ENCODE results near the gene KLHDC8A. TPM values are rescaled to one million over a fixed set of nuclear protein-coding genes. Genes with fewer than 3 reads are reported as not detected.

Gene KLHDC8A
- total RNA-seq, 1 donor = not detected

DNA sequence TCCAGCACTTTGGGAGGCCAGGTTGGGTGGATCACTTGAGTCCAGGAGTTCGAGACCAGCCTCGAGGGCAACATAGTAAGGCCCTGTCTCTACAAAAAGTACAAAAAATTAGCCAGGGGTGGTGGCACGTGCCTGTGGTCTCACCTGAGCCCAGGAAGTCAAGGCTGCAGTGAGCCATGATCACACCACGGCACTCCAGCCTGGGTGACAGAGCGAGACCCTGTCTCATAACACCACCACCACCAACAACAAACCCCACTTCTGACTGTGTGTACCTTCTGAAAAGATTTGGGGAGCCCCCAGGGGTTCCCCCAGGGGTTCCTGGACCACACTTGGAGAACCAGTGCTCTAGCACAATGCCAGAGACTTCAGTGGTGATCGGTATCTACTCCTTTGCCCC, 65.1 kb downstream of the KLHDC8A start:
- TF ChIP-seq, protein P1, sequence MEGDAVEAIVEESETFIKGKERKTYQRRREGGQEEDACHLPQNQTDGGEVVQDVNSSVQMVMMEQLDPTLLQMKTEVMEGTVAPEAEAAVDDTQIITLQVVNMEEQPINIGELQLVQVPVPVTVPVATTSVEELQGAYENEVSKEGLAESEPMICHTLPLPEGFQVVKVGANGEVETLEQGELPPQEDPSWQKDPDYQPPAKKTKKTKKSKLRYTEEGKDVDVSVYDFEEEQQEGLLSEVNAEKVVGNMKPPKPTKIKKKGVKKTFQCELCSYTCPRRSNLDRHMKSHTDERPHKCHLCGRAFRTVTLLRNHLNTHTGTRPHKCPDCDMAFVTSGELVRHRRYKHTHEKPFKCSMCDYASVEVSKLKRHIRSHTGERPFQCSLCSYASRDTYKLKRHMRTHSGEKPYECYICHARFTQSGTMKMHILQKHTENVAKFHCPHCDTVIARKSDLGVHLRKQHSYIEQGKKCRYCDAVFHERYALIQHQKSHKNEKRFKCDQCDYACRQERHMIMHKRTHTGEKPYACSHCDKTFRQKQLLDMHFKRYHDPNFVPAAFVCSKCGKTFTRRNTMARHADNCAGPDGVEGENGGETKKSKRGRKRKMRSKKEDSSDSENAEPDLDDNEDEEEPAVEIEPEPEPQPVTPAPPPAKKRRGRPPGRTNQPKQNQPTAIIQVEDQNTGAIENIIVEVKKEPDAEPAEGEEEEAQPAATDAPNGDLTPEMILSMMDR (IDR thresholded peaks at IDR 0.05; ENCODE audit: insufficient read depth, low read length) = no peak
- DNase-seq (ENCODE audit: low read depth) = no peak
- H3K4me3 ChIP-seq (ENCODE audit: low read depth, low read length) = no peak overlapping the region

DNA sequence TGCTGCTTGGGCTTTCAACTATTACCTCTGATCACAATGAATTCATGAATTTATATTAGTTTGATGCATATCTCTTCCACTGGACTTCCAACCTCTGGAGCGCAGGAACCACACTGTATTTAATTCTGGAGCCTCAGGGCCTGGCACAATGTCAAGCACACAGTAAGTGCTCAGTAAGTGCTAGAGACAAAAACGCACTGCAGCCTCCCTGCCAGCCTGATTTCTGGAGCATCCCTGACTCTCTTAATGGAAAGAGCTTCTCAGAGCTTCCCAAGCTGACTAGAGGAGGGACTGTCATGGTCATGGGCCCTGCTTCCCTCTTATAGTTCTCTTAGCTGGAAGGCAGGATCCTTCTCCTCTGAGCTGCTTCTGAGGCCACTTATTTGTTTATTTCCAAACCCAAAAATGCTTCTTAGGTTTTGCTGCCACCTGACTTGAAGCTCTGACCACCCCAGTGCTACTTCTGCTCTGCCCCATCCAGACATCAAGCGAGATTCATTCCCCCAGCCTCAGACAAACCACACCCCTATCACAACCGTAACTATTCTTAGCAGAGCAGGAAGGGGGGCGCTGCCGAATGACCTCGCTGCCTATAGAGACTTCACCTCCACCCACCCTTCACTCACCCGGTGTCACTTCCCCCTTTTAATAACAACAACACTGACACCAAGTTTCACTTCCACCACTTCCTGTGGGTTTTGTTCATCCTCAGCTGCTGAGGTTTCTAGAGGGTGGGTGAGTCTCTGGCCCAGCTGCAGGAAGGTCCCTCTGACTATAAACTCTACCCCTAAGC, 68.8 kb downstream of the KLHDC8A start:
- TF ChIP-seq, protein P1 (IDR thresholded peaks at IDR 0.05; ENCODE audit: insufficient read depth, low read length) = no peak

DNA sequence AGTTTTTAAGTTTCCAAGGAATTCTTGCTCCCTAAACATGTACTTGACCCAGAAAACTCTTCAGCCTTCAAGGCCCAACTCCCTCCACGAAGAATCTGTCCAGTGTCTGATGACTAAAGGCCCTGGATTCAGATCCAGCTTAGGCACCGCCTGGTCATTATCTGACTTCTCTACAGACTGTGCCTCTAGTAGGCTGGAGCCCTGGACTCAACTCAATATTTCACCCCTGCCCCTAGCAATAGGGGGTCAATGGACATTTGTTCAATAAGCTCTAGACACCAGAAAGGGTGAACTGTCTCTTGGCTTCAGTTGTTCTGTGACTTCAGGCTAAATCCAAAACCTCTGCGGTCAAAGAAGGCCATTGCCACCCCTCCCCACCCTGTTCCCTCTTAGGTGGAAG, 69.6 kb downstream of the KLHDC8A start:
- H3K4me3 ChIP-seq (ENCODE audit: low read depth, low read length) = no peak overlapping the region
- TF ChIP-seq, protein P1 (IDR thresholded peaks at IDR 0.05; ENCODE audit: insufficient read depth, low read length) = no peak
- no peak for DNase-seq (ENCODE audit: low read depth)

More for the DNA sequence above, 68.8 kb downstream of the KLHDC8A start:
- no peak for DNase-seq (ENCODE audit: low read depth)
- H3K4me3 ChIP-seq (ENCODE audit: low read depth, low read length) = no peak overlapping the region

- TF ChIP-seq, protein P1 (IDR thresholded peaks at IDR 0.05; ENCODE audit: insufficient read depth, low read length) = no peak
- DNase-seq (ENCODE audit: low read depth) = no peak
- H3K4me3 ChIP-seq (ENCODE audit: low read depth, low read length) = no peak overlapping the region
Observed at GRCh38 chr1:205286335-205286950, 70.3 kb downstream of the KLHDC8A start.

Small RNA genes within 50 kb of the gene (small RNA-seq; reads per million reads assigned to genes)
- gene SNRPGP10 = not detected

Other genes starting within 250 kb of the KLHDC8A start
- gene RBBP5, start 234.9 kb downstream of the KLHDC8A start, total RNA-seq (ENCODE audit: low replicate concordance) = 10.1 and 24.2 TPM in 2 replicates
- 16.1 and 23.7 TPM in 2 replicates for gene DSTYK, start 145.2 kb downstream of the KLHDC8A start, total RNA-seq (ENCODE audit: low replicate concordance)
- gene TMCC2, start 129.0 kb downstream of the KLHDC8A start, total RNA-seq (ENCODE audit: low replicate concordance) = 2.5 and 7.0 TPM in 2 replicates
- gene NUAK2, start 35.2 kb downstream of the KLHDC8A start, total RNA-seq (ENCODE audit: low replicate concordance) = 0.74 and 2.9 TPM in 2 replicates
- 0.36 TPM in 1 of 2 replicates, not detected in the other for gene LEMD1, start 65.1 kb upstream of the KLHDC8A start, total RNA-seq (ENCODE audit: low replicate concordance)
- 0.09 TPM in 1 of 2 replicates, not detected in the other for gene BLACAT1, start 99.1 kb upstream of the KLHDC8A start, total RNA-seq (ENCODE audit: low replicate concordance)
- 0.27 and 1.6 TPM in 2 replicates for gene CDK18, start 147.7 kb upstream of the KLHDC8A start, total RNA-seq (ENCODE audit: low replicate concordance)

All from fibroblast of the aortic adventitia (primary cell).